Raji (cell line): ENCODE measurements around the gene MLF1.

Experiments used
- POLR2A ChIP-seq: IDR thresholded peaks from 2 replicates; pipeline ENCODE4 v1.6.1; 2011; ENCODE audit warnings: low read depth, low read length, control low read depth; ENCODE audit not compliant: insufficient read depth

The MLF1 gene

DNA sequence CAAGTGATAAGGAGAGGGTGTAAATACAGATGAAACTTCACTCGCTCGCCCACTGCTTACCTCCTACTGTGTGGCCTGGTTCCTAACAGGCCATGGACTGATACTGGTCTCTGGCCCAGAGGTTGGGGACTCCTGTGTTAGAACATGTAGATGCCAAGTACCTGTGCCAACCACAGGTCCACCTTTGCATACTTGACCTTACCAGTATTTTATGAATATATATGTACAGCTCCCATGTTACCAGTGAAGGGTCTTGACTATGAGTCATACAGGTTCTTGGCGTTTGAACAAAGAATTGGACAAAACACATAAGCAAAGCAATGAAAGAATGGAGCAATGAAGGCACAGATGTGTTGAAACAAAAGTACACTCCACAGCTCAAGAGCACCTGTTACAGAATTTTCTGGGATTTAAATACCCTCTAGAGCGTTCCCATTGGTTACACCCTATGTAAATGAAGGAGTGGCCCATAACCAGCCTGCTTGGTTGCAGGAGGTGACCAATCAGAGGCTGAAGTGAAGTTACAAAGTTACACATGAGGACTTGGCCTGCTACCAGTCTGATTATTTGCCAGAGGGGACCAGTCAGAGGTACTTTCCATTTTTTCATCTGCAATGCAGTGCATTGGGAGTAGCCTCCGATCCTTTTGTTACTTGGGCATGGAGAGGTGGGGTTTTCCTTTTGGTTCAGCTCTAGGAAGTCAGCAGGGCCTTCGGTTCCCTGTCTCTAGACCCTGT, 71.6 kb downstream of the MLF1 start:
- no peak for TF ChIP-seq POLR2A

DNA sequence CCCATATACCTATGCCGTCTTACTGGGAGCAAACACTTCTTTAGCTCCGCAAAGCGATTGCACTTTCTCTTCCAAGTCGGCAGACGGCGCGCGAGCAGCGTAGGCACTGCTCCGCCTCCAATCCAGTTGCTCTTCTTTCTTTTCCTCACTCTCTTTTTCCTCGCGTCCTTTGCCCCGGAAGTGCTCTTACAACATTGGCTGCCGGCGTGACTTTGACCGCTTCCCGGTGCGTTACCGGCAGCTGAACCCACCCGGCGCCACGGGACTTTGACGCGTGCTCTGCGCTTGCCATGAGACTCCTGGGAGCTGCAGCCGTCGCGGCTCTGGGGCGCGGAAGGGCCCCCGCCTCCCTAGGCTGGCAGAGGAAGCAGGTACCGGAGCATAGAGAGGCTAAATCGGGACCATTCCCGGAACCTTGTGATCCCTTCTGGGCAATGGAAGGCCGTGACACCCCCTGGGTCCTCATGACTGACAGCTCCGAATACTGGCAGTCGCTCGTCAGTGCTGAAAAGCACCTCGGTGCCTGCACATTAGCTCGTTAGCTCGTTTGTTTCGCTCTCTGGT, 73.4 kb downstream of the MLF1 start, which contains the start of gene GFM1:
Gene GFM1, plus strand, starts transcription at position 183 of the 564 bp plus-strand sequence. Its CDS starts 108 bp downstream, at position 291.
- TF ChIP-seq POLR2A, result peak; percentile 59

GRCh38 chr3:158649791-158650190, 78.8 kb downstream of the MLF1 start:
- no peak for TF ChIP-seq POLR2A

- TF ChIP-seq POLR2A, result no peak
Measured at GRCh38 chr3:158651192-158651591, 80.2 kb downstream of the MLF1 start.

GRCh38 chr3:158652463-158652862, 81.5 kb downstream of the MLF1 start:
- no peak for TF ChIP-seq POLR2A
